ENCODE results near the gene SNRNP48.

GRCh38 chr6:7543789-7544424 lies 46.1 kb upstream of the SNRNP48 start:
- TF ChIP-seq CTCF (optimal IDR thresholded peaks at IDR 0.05 in 1 of 3, IDR thresholded peaks at IDR 0.05 in 1 of 3, conservative IDR thresholded peaks at IDR 0.05 in 1 of 3; ENCODE audit: extremely low read depth in 1 of 3, insufficient read depth in 2 of 3, low read length in 3 of 3) (no peak), EZH2 (IDR thresholded peaks at IDR 0.05; ENCODE audit: low read length) (no peak)
